ENCODE measurements around the gene CACNB3. TPM values are rescaled to one million over a fixed set of nuclear protein-coding genes. Genes with fewer than 3 reads are reported as not detected.

The CACNB3 gene
- total and polyA plus RNA-seq, 2 of the 13 experiments (the other 11 are each of a cell fraction or from before 2014, with no cell fraction given) = 0.29 to 0.54 TPM

- TF ChIP-seq NONO (IDR thresholded peaks at IDR 0.05) (no peak), NONO (CRISPR knock-in tag; conservative IDR thresholded peaks at IDR 0.05) (peak; percentile 87), ZNF383 (CRISPR knock-in tag; IDR thresholded peaks at IDR 0.05; ENCODE audit: borderline replicate concordance) (no peak), ZNF816 (CRISPR knock-in tag; IDR thresholded peaks at IDR 0.05; ENCODE audit: borderline replicate concordance) (no peak), ZSCAN29 (CRISPR knock-in tag; conservative IDR thresholded peaks at IDR 0.05) (no peak), MNT (IDR thresholded peaks at IDR 0.05) (peak; percentile 20; the same call in 1 of the 2 replicates), ZNF790 (CRISPR knock-in tag; IDR thresholded peaks at IDR 0.05; ENCODE audit: borderline replicate concordance) (no peak), ZNF33A (CRISPR knock-in tag; IDR thresholded peaks at IDR 0.05; ENCODE audit: borderline replicate concordance) (peak; percentile 84), THAP11 (CRISPR knock-in tag; IDR thresholded peaks at IDR 0.05) (peak; percentile 98), AKAP8 (CRISPR knock-in tag; IDR thresholded peaks at IDR 0.05) (no peak), ZNF839 (CRISPR knock-in tag; IDR thresholded peaks at IDR 0.05; ENCODE audit: borderline replicate concordance) (no peak), ZNF34 (CRISPR knock-in tag; IDR thresholded peaks at IDR 0.05; ENCODE audit: borderline replicate concordance) (no peak), ZNF160 (CRISPR knock-in tag; IDR thresholded peaks at IDR 0.05) (peak; percentile 69), BHLHE40 (IDR thresholded peaks at IDR 0.05; ENCODE audit: low read length) (no peak), STAG1 (CRISPR knock-in tag; IDR thresholded peaks at IDR 0.05) (no peak), EHMT2 (IDR thresholded peaks at IDR 0.05; ENCODE audit: borderline replicate concordance, low read depth, low read length) (no peak), FIP1L1 (IDR thresholded peaks at IDR 0.05; ENCODE audit: borderline replicate concordance, insufficient read depth, low read depth, low read length) (no peak), PHB2 (IDR thresholded peaks at IDR 0.05; ENCODE audit: partially characterized antibody) (no peak), HMGA1 (CRISPR knock-in tag; conservative IDR thresholded peaks at IDR 0.05) (no peak), ZNF574 (CRISPR knock-in tag; IDR thresholded peaks at IDR 0.05) (peak; percentile 92; the same call in 1 of the 2 replicates), ZIK1 (CRISPR knock-in tag; IDR thresholded peaks at IDR 0.05; ENCODE audit: borderline replicate concordance, low read depth) (no peak), ZBTB38 (CRISPR knock-in tag; IDR thresholded peaks at IDR 0.05) (peak; percentile 68; the same call in 1 of the 2 replicates), IKZF4 (CRISPR knock-in tag; IDR thresholded peaks at IDR 0.05; ENCODE audit: borderline replicate concordance, low read depth, not compliant biosample characterization) (no peak)
- TF ChIP-seq, protein P1, sequence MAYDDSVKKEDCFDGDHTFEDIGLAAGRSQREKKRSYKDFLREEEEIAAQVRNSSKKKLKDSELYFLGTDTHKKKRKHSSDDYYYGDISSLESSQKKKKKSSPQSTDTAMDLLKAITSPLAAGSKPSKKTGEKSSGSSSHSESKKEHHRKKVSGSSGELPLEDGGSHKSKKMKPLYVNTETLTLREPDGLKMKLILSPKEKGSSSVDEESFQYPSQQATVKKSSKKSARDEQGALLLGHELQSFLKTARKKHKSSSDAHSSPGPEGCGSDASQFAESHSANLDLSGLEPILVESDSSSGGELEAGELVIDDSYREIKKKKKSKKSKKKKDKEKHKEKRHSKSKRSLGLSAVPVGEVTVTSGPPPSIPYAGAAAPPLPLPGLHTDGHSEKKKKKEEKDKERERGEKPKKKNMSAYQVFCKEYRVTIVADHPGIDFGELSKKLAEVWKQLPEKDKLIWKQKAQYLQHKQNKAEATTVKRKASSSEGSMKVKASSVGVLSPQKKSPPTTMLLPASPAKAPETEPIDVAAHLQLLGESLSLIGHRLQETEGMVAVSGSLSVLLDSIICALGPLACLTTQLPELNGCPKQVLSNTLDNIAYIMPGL (CRISPR knock-in tag; IDR thresholded peaks at IDR 0.05; ENCODE audit: borderline replicate concordance in 1 of 2, low read depth in 1 of 2) = peak; percentile 72 to 74; a peak in 3 of 4 replicates
These were observed 33.8 kb downstream of the CACNB3 start, which contains the start of gene DDX23 (continued) for GRCh38 chr12:48851883-48852733.
